NCI-H2196 (cell line): Measurements from ENCODE around the gene SUPV3L1.
"Not testable (repeated sequence)": the region's sequence is repeated elsewhere in the genome, so short reads cannot be mapped to it uniquely, and the experiment has no call there.

Experiments used
- DNase-seq: peaks from one replicate; lab custom pipeline; 2025; ENCODE audit not compliant: unreplicated experiment; lab: John Stamatoyannopoulos, UW

SUPV3L1 gene

DNA sequence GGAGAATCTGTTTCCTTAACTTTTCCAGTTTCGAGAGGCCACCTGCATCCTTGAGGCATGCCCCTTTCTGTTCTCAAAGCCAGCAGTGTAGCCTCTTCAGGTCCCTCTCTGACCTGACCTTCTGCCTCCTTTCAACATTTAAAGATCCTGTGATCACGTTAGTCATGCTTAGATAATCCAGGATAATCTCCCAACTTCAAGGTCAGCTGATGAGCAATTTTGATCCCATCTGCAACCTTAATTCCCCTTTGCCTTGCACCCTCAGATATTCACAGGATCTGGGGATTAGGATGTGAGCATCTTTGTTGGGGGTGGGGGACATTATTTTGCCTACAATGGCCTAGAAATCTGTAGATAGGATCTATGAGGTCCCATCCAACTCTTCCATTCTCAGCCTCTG is 48.1 kb downstream of the SUPV3L1 start:
- no peak for DNase-seq

DNA sequence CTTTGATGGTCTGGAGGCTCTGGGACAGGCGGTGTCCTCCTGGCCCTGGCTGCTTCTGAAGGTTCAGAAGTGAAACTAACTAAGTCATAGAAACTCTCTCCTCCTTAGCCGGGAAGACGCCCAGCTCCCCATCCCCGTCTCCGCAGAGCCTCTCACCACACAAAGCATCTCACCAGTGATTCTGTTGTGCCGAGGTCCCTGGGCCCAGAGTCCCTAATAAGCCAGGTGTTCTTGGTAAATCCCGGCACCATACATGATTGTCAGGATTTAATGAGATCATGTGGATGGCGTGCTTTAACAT is 49.5 kb downstream of the SUPV3L1 start:
- DNase-seq = no peak

DNA sequence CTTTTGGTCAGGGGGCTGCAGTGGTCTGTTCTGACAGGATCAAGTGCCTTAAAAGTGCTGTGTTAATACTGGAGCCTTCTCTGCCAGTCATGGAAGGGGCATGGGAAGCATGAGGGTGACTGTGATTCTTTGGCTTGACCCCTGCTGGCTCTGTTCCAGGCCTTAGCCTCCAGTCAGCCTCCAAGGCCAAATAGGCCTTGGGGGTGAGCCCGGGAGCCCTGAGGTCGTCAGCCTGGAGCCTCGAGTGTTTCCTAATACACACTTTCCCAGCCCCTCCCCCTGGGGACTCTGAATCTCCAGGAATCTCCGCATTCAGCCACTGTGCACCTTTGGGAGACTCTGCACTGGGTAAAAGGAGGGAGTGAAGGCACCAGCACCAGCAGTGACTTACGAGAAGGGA is 50.1 kb downstream of the SUPV3L1 start:
- DNase-seq = no peak

DNA sequence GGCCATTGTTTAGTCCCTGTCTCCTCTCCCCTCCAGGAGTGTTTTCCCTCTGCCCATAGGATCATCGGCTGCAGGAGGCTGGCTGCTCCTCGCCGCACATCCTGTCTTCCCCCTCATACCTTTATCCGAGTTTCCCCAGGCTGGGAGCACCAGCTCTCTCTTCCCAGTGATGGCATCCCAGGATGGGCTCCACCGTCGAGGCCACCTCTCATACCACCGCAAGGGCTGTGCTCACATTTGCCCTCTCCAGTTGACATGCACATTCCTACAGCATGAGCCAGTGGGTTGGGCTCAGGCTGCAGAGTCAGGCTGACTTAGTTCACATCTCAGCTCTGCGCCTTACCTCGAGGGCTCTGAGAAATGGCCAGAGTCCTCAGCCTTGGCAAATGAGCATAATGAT is 52.2 kb downstream of the SUPV3L1 start:
- DNase-seq = no peak

DNA sequence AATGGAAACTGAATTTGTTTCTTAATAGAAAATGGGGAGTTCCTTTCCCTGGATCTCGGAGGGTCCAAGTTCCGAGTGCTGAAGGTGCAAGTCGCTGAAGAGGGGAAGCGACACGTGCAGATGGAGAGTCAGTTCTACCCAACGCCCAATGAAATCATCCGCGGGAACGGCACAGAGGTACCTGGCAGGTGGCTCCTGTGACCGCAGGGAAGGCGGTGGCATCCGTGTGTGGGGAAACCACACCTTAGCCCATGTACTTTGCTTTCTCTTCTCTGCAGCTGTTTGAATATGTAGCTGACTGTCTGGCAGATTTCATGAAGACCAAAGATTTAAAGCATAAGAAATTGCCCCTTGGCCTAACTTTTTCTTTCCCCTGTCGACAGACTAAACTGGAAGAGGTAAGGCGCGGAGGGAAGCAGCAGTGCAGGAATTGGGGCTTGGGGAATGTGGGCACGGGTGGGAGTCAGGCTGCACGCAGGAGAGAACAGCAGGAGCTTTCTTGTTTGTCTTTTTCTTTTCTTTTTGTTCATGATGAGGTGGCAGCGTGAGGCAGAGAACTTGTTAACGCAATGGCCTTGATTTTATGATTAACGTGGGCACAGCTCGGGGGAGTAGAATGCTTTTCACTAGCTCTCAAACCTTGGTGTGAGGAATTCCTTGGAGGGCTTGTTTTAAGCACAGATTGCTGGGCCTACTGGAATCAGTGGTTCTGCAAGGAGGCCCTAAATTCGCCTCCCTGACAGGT is 52.9 kb downstream of the SUPV3L1 start:
- no peak for DNase-seq

DNA sequence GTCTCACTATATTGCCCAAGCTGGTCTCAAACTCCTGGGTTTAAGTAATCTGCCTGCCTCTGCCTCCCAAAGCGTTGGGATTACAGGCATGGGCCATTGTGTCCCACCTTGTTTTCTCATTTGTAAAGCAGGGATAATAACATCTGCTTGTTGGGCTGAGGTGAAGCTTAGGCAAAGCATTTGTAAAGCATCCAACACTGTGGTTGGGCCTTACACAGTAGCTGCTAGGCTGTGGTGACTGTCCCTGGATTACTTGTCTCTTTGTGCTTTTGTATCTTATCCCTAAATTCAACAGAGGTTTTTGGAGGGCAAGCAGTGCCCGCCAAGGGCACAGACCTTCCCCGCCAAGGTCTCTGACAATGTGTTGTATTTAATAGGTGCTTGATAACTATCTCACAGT is 54.4 kb downstream of the SUPV3L1 start:
- no peak for DNase-seq

DNA sequence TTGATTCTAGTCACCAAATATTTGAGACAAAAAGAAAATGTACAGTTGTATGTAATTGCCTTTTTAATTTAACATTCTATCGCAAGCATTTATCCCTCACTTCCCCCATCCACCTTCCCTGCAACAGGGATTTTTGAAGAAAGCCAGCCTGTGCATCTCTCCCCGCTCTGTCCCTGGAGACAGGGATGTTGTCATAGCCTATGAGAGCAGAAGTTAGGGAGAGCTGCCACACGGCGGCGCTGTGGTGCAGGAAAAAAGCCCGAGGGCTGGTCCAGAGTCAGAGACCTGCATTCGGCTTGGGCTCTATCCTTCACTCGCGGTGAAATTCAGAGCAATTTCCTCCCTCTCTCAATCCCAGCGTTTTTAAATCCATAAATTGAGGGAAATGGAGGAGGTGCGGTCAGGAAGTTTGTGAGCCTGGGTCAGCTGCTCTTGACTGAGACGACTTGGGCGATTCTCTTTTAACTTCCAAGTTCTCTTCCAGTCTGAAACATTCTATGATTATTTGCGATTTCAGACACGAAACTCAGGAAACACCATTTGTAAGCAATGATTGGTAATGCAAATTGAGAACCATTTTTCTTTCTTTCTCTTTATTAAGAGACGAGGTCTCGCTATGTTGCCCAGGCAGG is 57.6 kb downstream of the SUPV3L1 start:
- DNase-seq = peak; percentile 70

DNA sequence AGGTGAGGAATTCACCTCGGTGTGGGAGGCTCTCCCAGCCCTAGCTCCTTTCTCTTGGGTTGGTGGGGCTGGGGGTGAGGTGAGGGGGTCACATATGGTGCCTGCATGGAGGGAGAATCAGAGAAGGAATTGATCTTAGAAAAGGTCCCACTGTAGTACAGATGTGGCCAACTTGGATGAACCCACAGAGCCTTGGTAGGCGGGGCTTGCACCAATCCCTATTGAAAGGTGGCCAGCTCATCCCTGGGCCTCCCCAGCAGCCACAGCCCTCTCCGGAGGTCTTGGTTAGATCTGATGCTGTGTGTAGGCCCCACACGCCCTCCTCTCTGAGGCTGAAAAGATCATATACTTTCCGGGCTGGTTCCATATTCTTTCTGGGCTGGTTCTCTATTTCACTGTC is 59.1 kb downstream of the SUPV3L1 start:
- no peak for DNase-seq

DNA sequence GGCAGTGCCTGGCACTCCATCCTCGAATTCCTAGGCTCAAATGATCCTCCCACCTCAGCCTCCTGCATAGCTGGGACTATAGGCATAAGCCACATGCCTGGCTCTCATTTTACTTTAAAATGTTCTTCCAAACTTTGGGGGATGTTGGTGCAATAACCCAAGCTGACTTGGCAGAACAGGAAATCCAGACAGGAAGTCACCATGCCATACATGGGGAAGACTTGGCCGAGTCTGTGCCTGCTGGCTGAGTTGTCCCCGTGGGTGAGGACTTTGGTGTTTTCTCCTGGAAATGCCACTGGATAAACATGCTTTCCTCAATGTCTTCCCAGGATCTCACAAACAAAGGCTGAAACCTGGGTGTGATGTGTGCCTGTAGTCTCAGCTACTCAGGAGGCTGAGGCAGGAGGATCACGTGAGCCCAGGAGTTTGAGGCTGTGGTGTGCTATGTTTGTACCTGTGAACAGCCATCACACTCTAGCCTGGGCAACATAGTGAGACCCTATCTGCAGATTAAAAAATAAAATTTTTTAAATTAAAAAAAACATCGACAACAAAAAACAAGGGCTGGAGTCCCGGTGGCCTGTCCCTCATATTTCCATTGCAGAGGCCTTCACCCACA is 59.9 kb downstream of the SUPV3L1 start:
- no peak for DNase-seq

DNA sequence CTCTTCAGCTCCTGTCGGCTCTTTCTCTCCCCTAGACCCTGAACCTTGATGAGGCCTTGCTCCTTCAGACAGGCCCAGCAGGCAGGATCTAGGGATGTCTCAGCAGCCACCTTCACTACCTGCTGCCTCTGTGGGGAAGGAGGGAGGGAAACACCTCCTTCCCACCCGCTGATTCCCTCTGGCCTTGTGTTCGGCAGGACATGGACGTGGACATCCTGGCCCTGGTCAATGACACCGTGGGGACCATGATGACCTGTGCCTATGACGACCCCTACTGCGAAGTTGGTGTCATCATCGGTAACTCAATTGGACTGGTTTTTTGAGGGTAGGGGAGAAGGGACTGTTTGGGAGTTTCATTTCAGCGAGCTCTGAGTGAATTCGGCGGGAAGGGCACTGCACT is 60.4 kb downstream of the SUPV3L1 start:
- no peak for DNase-seq

DNA sequence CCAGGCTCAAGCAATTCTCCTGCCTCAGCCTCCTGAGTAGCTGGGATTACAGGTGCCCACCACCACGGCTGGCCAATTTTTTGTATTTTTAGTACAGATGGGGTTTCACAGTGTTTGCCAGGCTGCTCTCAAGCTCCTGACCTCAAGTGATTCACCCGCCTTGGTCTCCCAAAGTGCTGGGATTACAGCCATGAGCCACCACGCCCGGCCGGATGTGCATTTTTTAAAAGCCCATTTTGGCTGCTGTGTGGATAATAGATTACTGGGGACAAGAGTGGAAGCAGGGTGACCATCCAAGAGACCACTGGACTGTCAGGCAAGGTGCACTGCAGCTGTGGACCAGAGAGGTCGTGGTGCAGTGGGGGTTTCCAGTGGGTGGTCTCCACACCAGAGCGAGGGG is 61.5 kb downstream of the SUPV3L1 start:
- no peak for DNase-seq

DNA sequence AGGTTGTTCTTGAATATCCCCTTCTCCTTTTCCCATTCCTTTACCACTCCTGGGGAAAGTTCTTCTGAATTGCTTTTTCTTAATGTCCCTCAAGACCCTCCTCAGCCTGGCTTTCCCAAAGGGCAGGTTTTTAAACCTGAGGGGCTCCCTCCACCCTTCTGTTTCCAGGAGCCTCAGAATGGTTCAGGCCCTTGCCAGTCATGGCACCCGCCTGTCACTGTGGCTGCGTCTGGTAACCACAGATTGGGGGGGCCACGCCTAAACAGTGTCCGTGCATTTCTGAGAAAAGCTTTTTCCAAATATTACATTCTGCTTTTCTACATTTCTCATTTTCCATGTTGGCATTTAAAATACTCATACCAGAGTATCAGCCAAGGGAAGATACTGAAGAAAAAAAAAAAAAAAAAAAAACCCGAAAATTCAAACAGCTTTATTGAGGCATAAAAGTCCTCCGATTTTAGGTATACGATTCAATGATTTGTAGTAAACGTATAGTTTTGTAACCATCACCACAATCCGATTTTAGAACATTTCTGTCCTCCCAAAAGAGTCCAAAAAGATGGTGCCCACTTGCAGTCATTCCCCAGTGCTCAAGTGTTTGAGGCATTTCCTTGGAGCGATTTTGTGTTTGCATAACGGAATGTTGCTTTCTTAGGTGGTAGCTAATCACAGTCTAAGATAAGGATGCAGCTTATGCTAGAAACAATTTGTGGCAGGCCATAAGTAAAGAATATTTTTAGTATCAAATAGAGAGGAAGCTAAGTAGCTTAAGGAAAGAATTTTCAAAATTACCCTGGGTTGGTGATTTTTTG is 62.2 kb downstream of the SUPV3L1 start:
- DNase-seq = no peak

DNA sequence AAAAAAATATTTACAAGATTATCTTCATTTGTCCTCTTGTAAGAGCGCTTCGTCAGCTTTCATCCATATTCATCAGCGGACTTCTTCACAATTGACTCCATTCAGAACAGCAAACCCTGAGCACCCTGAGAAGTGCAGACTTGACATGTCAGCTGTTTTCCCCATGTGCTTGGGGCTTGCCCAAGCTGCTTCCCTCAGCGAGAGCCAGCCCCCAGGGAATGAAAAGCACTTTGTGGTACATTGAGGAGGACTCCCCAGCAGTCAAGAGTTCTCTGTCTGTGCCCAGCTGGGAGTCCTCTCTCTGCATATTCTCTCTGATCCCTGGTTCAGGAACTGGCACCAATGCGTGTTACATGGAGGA is 62.8 kb downstream of the SUPV3L1 start:
- no peak for DNase-seq

DNA sequence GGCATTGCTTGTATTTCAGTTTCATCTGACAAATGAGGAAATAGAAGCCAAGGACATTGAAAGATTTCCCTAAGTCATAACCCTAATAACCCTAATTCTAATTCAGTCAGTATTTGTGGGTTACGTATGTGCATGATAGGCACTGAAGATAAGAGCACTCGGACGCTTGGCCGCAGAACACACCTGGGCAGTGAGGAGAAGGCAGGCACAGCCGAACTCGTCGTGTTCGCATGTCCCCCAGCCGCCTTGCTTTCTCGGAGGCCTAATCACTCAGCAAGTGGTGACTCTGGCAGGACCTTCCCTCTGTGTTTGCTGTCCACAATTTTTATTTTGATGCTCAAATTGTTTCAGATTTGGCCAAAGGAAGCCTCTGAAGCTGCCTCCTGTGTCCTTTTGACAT is 63.8 kb downstream of the SUPV3L1 start:
- DNase-seq = no peak

DNA sequence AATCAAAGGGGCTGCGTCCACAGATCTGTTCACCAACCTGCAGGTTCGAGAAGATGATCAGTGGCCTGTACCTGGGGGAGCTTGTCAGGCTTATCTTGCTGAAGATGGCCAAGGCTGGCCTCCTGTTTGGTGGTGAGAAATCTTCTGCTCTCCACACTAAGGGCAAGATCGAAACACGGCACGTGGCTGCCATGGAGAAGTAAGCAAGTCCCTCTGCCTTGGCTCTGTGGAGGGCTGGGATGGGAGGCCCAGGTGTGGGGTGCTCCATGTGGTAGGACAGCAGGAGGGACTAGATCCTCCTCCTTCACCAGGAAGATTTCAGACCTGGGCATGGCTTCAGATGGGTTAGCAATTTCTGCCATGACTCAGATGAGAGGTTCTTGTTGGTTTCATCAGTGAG is 66.0 kb downstream of the SUPV3L1 start:
- DNase-seq = no peak

DNA sequence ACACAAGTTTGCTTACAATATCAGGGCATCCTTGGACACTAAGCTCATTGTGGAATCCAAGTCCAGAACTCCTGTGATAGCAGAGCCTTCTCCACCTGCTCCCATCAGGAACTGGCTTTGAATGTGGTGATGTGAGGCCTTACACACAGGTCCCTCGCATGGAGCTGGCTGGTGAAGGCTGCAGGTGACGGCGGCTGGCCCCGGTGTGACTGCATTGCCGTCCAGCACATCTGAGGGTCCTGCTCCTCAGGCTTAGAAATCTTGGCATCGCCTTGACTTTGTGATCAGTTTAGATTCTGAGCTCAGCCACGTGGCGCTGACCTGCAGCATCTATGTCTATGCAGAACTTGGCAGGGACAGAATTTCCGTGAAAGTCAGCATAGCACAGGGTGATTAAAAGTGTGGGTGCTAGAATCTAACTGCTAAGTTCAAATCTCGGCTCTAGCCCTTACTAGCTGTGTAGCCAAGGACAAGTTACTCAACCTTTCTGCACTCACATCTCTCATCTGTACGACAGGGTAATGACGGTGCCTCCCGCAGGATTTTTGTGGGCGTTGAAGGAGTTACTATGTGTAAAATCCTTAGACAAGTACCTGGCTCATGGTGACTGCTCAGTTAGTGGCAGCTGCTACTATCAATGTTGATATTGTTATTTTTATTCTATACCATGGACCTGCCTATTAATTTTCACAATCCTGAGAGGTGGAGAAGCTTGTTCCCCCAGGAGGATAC is 66.7 kb downstream of the SUPV3L1 start:
- DNase-seq = no peak

DNA sequence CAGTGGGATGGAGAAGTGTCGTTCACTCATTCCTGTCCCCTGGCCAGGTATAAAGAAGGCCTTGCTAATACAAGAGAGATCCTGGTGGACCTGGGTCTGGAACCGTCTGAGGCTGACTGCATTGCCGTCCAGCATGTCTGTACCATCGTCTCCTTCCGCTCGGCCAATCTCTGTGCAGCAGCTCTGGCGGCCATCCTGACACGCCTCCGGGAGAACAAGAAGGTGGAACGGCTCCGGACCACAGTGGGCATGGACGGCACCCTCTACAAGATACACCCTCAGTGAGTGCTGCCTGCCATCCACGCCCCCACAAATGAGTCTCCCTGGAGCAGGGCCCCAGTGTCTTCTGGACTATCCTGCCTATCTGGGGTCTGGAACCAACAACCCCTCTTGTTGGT is 67.3 kb downstream of the SUPV3L1 start:
- DNase-seq = no peak

DNA sequence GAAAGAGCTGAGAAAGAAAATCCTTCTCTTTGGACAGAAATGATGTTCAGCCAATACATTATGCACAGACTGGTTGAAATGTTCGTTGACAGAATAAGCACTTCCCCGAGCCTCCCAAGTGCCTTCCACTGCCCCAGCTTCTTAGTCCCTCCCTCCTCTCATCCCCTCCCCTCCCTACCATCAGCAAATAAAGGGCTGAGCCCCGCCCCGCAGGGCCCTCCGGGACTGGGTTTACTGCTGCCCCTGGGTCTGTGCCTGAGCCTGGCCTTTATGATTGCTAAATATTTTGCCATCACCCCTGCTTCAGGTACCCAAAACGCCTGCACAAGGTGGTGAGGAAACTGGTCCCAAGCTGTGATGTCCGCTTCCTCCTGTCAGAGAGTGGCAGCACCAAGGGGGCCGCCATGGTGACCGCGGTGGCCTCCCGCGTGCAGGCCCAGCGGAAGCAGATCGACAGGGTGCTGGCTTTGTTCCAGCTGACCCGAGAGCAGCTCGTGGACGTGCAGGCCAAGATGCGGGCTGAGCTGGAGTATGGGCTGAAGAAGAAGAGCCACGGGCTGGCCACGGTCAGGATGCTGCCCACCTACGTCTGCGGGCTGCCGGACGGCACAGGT is 68.2 kb downstream of the SUPV3L1 start:
- no peak for DNase-seq

DNA sequence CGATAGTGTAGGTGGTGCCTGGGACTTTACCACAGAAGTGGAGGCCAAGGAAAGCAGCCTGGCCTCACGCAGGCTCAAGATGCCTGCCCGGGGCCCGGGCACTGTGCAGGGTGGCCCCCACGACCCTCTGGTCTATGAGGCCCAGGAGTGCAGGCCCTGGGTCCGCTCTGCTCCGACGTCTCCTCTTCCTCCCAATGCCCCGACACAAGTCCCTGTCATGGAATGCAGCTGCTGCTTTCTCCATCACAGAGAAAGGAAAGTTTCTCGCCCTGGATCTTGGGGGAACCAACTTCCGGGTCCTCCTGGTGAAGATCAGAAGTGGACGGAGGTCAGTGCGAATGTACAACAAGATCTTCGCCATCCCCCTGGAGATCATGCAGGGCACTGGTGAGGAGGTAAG is 70.0 kb downstream of the SUPV3L1 start:
- no peak for DNase-seq

DNA sequence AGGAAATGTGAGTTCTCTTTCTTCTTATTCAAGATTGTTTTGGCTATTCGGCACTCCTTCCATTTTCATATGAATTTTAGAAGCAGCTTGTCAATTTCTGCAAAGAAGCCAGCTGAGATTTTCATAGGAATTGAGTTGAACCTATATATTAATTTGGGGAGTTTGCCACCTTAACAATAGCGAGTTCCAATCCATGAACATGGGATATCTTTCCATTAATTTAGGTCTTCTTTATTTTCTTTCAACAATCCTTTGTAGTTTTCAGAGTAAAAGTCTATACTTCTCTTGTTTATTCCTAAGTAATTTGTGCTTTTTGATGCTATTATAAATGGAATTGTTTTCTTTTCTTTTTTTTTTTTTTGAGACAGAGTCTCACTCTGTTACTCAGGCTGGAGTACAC is 71.4 kb downstream of the SUPV3L1 start:
- not testable (repeated sequence) for DNase-seq

DNA sequence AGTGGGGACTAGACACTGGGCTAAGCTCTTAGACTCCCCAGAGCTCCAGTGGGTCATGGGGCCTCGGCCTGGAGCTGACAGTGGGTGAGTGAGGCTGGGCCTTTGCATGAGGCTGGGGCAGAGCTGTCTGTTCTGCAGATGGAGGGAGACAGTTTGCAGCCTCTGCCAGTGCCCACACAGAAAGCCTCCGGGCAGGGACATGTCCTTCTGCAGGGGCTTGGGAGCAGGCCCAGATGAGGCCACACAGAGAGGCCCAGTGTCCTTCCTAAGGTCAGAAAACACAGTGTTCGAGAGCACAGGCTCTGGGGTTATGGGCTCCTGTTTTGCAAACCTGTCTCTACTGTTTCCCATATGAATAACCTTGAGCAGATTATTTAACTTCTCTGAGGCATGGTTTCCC is 73.1 kb downstream of the SUPV3L1 start:
- no peak for DNase-seq
